HG02588 (cell line): ENCODE data around the gene GNL1.
A peak's percentile ranks its signal among the peaks of the same experiment; 100 is the strongest.

ENCODE experiments used
- ATAC-seq: cut with Tn5 transposase; IDR thresholded peaks from one replicate; pipeline ENCODE4 v1.9.1; 2021; ENCODE audit warnings: mild to moderate bottlenecking, moderate library complexity; ENCODE audit not compliant: unreplicated experiment

Gene GNL1

DNA sequence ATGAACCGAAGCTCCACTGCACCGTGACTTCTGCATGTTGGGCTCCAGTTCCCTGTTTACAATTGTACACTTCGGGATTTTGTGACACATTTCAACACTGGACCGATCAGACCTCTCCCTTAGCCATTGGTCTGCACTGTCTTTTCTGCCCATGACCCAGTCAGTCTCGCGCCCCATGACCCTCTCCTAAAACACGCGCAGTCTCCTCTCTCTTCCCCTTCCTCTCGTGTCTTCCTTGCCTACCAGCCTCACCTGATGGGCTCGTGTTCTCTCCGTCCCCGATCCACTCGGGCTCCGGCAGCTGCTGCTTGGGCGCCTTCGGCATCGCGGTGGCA is 14.4 kb upstream of the GNL1 start:
- peak; percentile 15 for ATAC-seq

- no peak for ATAC-seq
These were observed 14.0 kb upstream of the GNL1 start for GRCh38 chr6:30570263-30570662.

DNA sequence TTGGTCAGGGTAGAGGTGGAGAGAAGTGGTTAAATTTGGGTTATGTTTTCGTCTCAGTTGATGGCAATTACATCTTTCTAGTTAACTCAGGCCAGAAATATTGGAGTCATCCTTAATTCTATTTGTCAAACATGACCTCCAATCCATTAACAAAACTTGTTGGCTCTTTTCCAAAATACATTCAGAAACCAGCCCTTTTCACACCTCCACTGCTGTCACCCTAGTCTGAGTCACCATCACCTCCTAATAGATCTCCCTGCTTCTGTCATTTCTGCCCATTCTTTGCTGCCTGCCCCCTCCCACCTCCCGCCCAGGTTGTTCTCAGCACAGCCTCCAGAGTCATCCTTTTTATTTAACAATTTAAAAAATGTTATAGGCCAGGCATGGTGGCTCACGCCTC is 12.0 kb upstream of the GNL1 start:
- ATAC-seq = no peak

GRCh38 chr6:30565772-30566171 is 9.5 kb upstream of the GNL1 start:
- no peak for ATAC-seq

- ATAC-seq = no peak
These were observed 7.8 kb upstream of the GNL1 start for GRCh38 chr6:30564114-30564513.

GRCh38 chr6:30562470-30563425 is 6.5 kb upstream of the GNL1 start:
- ATAC-seq = no peak

DNA sequence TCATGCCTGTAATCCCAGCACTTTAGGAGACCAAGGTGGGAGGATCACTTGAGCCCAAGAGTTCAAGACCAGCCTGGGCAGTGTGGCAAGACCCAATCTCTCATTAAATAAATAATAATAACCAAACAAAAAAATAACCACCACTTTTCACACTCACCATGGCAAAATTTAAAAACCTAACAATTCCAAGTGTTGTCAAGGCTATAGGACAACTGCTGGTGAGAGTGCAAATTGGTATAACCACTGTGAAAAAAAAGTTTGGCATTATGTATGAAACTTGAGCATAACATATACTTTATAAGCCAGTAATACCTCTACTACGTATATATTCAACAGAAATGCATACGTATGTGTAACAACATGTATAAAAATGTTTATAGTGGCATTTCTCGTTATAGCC is 4.6 kb upstream of the GNL1 start:
- no peak for ATAC-seq

GRCh38 chr6:30557683-30557981 is 1.3 kb upstream of the GNL1 start:
- no peak for ATAC-seq

- peak; percentile 55 for ATAC-seq
These were observed 805 bp upstream of the GNL1 start, which contains the start of gene PRR3 for GRCh38 chr6:30556906-30557682. TSS of gene PRR3 (plus strand) at chr6:30557295. CDS start at chr6:30557345, 50 bp downstream.

- ATAC-seq = no peak
These were observed 548 bp downstream of the GNL1 start for GRCh38 chr6:30555816-30556065.

GRCh38 chr6:30554962-30555815 is 1.1 kb downstream of the GNL1 start:
- no peak for ATAC-seq

DNA sequence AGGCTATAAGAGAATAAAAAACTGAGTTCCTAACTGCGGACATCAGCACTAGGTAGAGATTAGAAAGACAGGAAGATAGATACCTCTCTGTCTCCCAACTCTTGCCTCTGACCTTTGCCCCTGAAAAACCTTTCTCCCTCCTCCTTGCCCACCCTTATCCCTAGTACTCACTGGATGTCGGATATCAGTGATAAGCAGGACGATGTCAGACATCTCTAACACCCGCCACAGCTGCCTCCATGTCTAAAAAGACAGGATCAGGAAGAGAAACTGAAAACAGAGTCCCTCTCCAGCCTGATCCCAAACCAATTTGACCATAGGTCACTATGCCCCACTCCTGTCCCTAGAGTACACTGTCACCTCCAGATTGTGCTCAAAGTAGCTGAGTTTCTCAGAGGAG is 1.9 kb downstream of the GNL1 start:
- ATAC-seq = no peak

DNA sequence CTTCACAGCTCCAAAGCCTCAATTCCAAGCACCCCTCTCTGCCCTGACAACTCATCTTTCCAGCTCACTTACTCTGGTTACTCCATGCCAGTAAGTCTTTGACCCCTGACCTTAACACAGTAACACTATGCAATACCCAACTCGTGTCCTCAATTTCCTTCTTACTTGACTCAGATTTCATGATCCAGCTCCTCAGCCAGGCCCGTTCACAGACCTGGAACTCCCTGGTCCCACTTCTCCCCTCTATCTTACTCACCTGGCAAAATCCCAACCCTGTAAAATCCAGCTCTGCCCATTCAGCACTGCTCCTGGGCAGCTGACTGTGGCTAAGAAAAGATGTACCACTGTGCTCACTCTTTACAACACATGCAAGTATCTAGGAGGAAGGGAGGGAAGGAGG is 7.9 kb downstream of the GNL1 start:
- ATAC-seq = no peak

DNA sequence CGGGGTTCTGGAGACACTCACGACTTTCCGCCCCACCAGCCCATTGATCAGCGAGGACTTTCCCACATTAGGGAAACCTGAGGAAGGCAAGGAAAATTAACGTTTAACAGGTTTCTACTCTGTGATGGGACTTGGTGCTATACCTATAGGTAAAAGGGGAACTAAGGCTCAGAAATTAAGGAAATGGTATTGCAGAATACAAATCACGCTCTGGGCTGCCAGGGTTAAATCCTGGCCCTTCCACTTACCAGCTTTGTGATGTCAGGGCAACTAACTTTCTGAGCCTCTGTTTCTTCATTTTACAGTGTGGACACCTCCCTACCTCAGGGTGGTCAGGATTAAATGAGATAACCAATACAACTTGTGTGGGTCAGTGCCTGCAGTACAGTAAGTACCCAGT is 8.8 kb downstream of the GNL1 start:
- ATAC-seq = no peak

DNA sequence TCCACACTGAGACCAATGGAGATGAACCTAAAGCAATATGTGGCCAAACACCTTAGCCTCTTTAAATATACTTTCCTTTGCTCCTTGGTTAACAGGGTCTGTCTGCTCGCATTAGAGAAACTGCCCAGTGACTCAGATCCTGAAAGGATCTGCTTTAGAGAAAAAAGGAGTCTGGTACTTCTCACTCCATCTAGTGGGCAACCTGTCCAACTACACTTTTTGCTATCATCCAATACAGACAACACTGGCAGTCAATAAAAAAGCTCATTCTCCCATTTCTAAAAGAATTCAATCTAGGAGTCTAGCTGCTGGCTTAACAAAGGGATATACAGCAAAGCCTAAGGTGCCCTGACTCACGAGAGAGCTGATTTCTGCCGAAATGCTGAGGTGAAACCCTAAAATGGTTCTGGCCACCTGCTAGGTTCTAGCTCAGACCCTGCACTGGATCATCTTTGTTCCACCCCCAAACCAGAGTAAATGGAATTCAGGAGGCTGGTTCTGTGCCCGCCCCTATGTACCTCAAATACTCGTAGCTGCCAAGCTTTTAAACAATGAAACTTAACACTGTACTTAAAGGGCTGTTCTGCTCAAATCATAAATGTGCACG is 11.5 kb downstream of the GNL1 start:
- no peak for ATAC-seq

- no peak for ATAC-seq
These were observed 12.5 kb downstream of the GNL1 start for GRCh38 chr6:30543821-30544220.

DNA sequence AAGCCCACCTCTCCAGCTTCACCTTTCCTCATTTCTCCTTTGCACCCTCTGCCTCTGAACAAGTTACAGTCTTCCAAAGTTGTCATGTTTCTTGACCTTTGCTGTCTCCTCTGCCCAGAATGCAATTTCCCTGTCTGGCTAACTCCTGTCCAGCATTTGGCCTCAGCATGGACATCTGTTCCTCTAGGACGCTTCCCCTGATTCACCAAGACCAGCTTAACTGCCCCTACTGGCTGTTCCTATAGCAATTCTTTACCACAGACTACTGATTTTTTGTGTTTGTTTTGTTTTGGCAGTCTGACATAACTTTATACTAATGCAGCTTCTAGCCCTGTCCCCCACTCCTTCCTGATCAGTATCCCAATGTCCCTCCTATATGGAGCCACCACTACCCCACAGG is 13.4 kb downstream of the GNL1 start:
- ATAC-seq = no peak

DNA sequence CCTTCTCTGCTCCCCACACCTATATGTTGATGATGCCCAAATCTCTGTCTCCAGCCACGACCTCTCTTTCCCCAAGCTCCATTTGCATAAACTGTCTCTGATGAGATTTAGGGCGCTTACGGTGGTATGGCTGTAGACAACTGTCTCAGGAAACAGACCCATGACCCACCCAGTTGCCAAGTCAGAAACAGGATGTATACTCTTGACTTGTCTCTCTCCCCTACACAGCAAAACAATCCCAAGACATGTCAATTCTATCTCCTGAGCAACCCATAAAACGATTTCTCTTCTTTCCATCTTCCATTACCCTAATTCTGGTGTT is 13.9 kb downstream of the GNL1 start:
- no peak for ATAC-seq

- ATAC-seq = no peak
These were observed 14.5 kb downstream of the GNL1 start for GRCh38 chr6:30541515-30542403.

GRCh38 chr6:30537931-30538330 is 18.4 kb downstream of the GNL1 start:
- no peak for ATAC-seq
